Measurements from ENCODE around the gene C7orf33. TPM values are rescaled to one million over a fixed set of nuclear protein-coding genes. Genes with fewer than 3 reads are reported as not detected.
"Not testable (repeated sequence)": the region's sequence is repeated elsewhere in the genome, so short reads cannot be mapped to it uniquely, and the experiment has no call there.

Gene C7orf33
- total RNA-seq, 1 donor from 2014 or later, result not detected

- H3K27ac ChIP-seq (ENCODE audit: low read depth, low read length); H3K4me1 ChIP-seq (ENCODE audit: control insufficient read depth in 3 of 3, insufficient read depth in 3 of 3, low read length in 3 of 3); H3K9ac ChIP-seq (ENCODE audit: low read depth in 1 of 3, low read length in 3 of 3); H3K36me3 ChIP-seq (ENCODE audit: control insufficient read depth in 3 of 3, insufficient read depth in 3 of 3, low read length in 3 of 3); H3K27me3 ChIP-seq (ENCODE audit: control insufficient read depth in 3 of 3, insufficient read depth in 3 of 3, low read length in 3 of 3); H3K4me3 ChIP-seq (ENCODE audit: low read length in 3 of 3); H3K9me3 ChIP-seq (ENCODE audit: control insufficient read depth in 3 of 3, low read length in 3 of 3): not testable (repeated sequence)
These were observed 5.8 kb downstream of the C7orf33 start for GRCh38 chr7:148596354-148596753.

GRCh38 chr7:148598351-148598750 lies 7.8 kb downstream of the C7orf33 start:
- Histone ChIP-seq H3K27ac (ENCODE audit: low read depth, low read length) (no peak overlapping the region), H3K4me3 (ENCODE audit: low read length in 3 of 3) (no peak overlapping the region), H3K36me3 (ENCODE audit: control insufficient read depth in 3 of 3, insufficient read depth in 3 of 3, low read length in 3 of 3) (no peaks in the 10 kb centered on the region), H3K9me3 (ENCODE audit: control insufficient read depth in 3 of 3, low read length in 3 of 3) (no peaks in the 10 kb centered on the region), H3K4me1 (ENCODE audit: control insufficient read depth in 3 of 3, insufficient read depth in 3 of 3, low read length in 3 of 3) (no peaks in the 10 kb centered on the region), H3K9ac (ENCODE audit: low read depth in 1 of 3, low read length in 3 of 3) (no peak overlapping the region), H3K27me3 (ENCODE audit: control insufficient read depth in 3 of 3, insufficient read depth in 3 of 3, low read length in 3 of 3) (no peaks in the 10 kb centered on the region)

GRCh38 chr7:148605350-148605749 lies 14.8 kb downstream of the C7orf33 start:
- Histone ChIP-seq H3K27me3 (ENCODE audit: control insufficient read depth in 3 of 3, insufficient read depth in 3 of 3, low read length in 3 of 3) (no peaks in the 10 kb centered on the region), H3K9ac (ENCODE audit: low read depth in 1 of 3, low read length in 3 of 3) (no peak overlapping the region), H3K4me3 (ENCODE audit: low read length in 3 of 3) (no peak overlapping the region), H3K4me1 (ENCODE audit: control insufficient read depth in 3 of 3, insufficient read depth in 3 of 3, low read length in 3 of 3) (no peaks in the 10 kb centered on the region), H3K36me3 (ENCODE audit: control insufficient read depth in 3 of 3, insufficient read depth in 3 of 3, low read length in 3 of 3) (no peaks in the 10 kb centered on the region), H3K9me3 (ENCODE audit: control insufficient read depth in 3 of 3, low read length in 3 of 3) (no peaks in the 10 kb centered on the region), H3K27ac (ENCODE audit: low read depth, low read length) (no peak overlapping the region)

- Histone ChIP-seq H3K4me1 (ENCODE audit: control insufficient read depth in 3 of 3, insufficient read depth in 3 of 3, low read length in 3 of 3) (no peaks in the 10 kb centered on the region), H3K4me3 (ENCODE audit: low read length in 3 of 3) (no peak overlapping the region), H3K27me3 (ENCODE audit: control insufficient read depth in 3 of 3, insufficient read depth in 3 of 3, low read length in 3 of 3) (no peaks in the 10 kb centered on the region), H3K9ac (ENCODE audit: low read depth in 1 of 3, low read length in 3 of 3) (no peak overlapping the region), H3K9me3 (ENCODE audit: control insufficient read depth in 3 of 3, low read length in 3 of 3) (no peaks in the 10 kb centered on the region), H3K36me3 (ENCODE audit: control insufficient read depth in 3 of 3, insufficient read depth in 3 of 3, low read length in 3 of 3) (no peaks in the 10 kb centered on the region), H3K27ac (ENCODE audit: low read depth, low read length) (no peak overlapping the region)
These were observed 16.6 kb downstream of the C7orf33 start for GRCh38 chr7:148607151-148607661.

- no peaks in the 10 kb centered on the region for H3K36me3 ChIP-seq (ENCODE audit: control insufficient read depth in 3 of 3, insufficient read depth in 3 of 3, low read length in 3 of 3)
- H3K27me3 ChIP-seq (ENCODE audit: control insufficient read depth in 3 of 3, insufficient read depth in 3 of 3, low read length in 3 of 3), result no peaks in the 10 kb centered on the region
- H3K4me3 ChIP-seq (ENCODE audit: low read length in 3 of 3), result no peak overlapping the region
- H3K4me1 ChIP-seq (ENCODE audit: control insufficient read depth in 3 of 3, insufficient read depth in 3 of 3, low read length in 3 of 3), result no peaks in the 10 kb centered on the region
- H3K9me3 ChIP-seq (ENCODE audit: control insufficient read depth in 3 of 3, low read length in 3 of 3), result no peaks in the 10 kb centered on the region
- no peak overlapping the region for H3K9ac ChIP-seq (ENCODE audit: low read depth in 1 of 3, low read length in 3 of 3)
- H3K27ac ChIP-seq (ENCODE audit: low read depth, low read length), result no peak overlapping the region
These were observed 18.6 kb downstream of the C7orf33 start for GRCh38 chr7:148609045-148609725.

GRCh38 chr7:148611692-148612091 lies 21.1 kb downstream of the C7orf33 start:
- Histone ChIP-seq H3K4me3 (ENCODE audit: low read length in 3 of 3) (no peak overlapping the region), H3K27me3 (ENCODE audit: control insufficient read depth in 3 of 3, insufficient read depth in 3 of 3, low read length in 3 of 3) (no peaks in the 10 kb centered on the region), H3K36me3 (ENCODE audit: control insufficient read depth in 3 of 3, insufficient read depth in 3 of 3, low read length in 3 of 3) (no peaks in the 10 kb centered on the region), H3K9me3 (ENCODE audit: control insufficient read depth in 3 of 3, low read length in 3 of 3) (no peaks in the 10 kb centered on the region), H3K9ac (ENCODE audit: low read depth in 1 of 3, low read length in 3 of 3) (no peak overlapping the region), H3K27ac (ENCODE audit: low read depth, low read length) (no peak overlapping the region), H3K4me1 (ENCODE audit: control insufficient read depth in 3 of 3, insufficient read depth in 3 of 3, low read length in 3 of 3) (no peaks in the 10 kb centered on the region)

- no peak overlapping the region for H3K4me3 ChIP-seq (ENCODE audit: low read length in 3 of 3)
- H3K27me3 ChIP-seq (ENCODE audit: control insufficient read depth in 3 of 3, insufficient read depth in 3 of 3, low read length in 3 of 3), result no peaks in the 10 kb centered on the region
These were observed 24.6 kb downstream of the C7orf33 start for GRCh38 chr7:148615085-148615730.

GRCh38 chr7:148620749-148621359 lies 30.3 kb downstream of the C7orf33 start:
- H3K4me3 ChIP-seq (ENCODE audit: low read length in 3 of 3), result no peak overlapping the region
- no peaks in the 10 kb centered on the region for H3K27me3 ChIP-seq (ENCODE audit: control insufficient read depth in 3 of 3, insufficient read depth in 3 of 3, low read length in 3 of 3)
- no peak overlapping the region for H3K27ac ChIP-seq (ENCODE audit: low read depth, low read length)
- H3K36me3 ChIP-seq (ENCODE audit: control insufficient read depth in 3 of 3, insufficient read depth in 3 of 3, low read length in 3 of 3), result no peaks in the 10 kb centered on the region
- no peaks in the 10 kb centered on the region for H3K9me3 ChIP-seq (ENCODE audit: control insufficient read depth in 3 of 3, low read length in 3 of 3)
- peaks cover 9 to 13% (median 11%) of the 10 kb centered on the region in 3 donors for H3K4me1 ChIP-seq (ENCODE audit: control insufficient read depth in 3 of 3, insufficient read depth in 3 of 3, low read length in 3 of 3)
- no peak overlapping the region for H3K9ac ChIP-seq (ENCODE audit: low read depth in 1 of 3, low read length in 3 of 3)

More at GRCh38 chr7:148615085-148615730, 24.6 kb downstream of the C7orf33 start:
- Histone ChIP-seq H3K27ac (ENCODE audit: low read depth, low read length) (no peak overlapping the region), H3K36me3 (ENCODE audit: control insufficient read depth in 3 of 3, insufficient read depth in 3 of 3, low read length in 3 of 3) (no peaks in the 10 kb centered on the region), H3K9ac (ENCODE audit: low read depth in 1 of 3, low read length in 3 of 3) (no peak overlapping the region), H3K4me1 (ENCODE audit: control insufficient read depth in 3 of 3, insufficient read depth in 3 of 3, low read length in 3 of 3) (no peaks in the 10 kb centered on the region), H3K9me3 (ENCODE audit: control insufficient read depth in 3 of 3, low read length in 3 of 3) (no peaks in the 10 kb centered on the region)

- no peak overlapping the region for H3K4me3 ChIP-seq (ENCODE audit: low read length in 3 of 3)
- H3K9me3 ChIP-seq (ENCODE audit: control insufficient read depth in 3 of 3, low read length in 3 of 3), result no peaks in the 10 kb centered on the region
- no peak overlapping the region for H3K27ac ChIP-seq (ENCODE audit: low read depth, low read length)
- H3K9ac ChIP-seq (ENCODE audit: low read depth in 1 of 3, low read length in 3 of 3), result no peak overlapping the region
- H3K4me1 ChIP-seq (ENCODE audit: control insufficient read depth in 3 of 3, insufficient read depth in 3 of 3, low read length in 3 of 3), result peaks cover 9 to 13% (median 11%) of the 10 kb centered on the region in 3 donors
- no peaks in the 10 kb centered on the region for H3K27me3 ChIP-seq (ENCODE audit: control insufficient read depth in 3 of 3, insufficient read depth in 3 of 3, low read length in 3 of 3)
- no peaks in the 10 kb centered on the region for H3K36me3 ChIP-seq (ENCODE audit: control insufficient read depth in 3 of 3, insufficient read depth in 3 of 3, low read length in 3 of 3)
These were observed 31.0 kb downstream of the C7orf33 start for GRCh38 chr7:148621563-148621962.
